GM23338 (cell line): ENCODE data around the gene FAM217A.

Experiments
- CREB1 ChIP-seq: fragments of 250-450 bp; sonication (Bioruptor Pico); IDR thresholded peaks from 2 replicates; pipeline ENCODE4 v1.5.0; 2020; ENCODE audit warnings: low read depth, mild to moderate bottlenecking, moderate library complexity
- CTCF ChIP-seq, 2 experiments: fragments of 200-600 bp in 1 of 2; sonication (generic) in 1 of 2; conservative IDR thresholded peaks; 2 replicates each; pipeline versions ENCODE4 v1.5.1 to v1.6.1; 2016 to 2017; ENCODE audit warnings: antibody characterized with exemption in 2 of 2, low read depth in 2 of 2, mild to moderate bottlenecking in 2 of 2, moderate library complexity in 1 of 2
- EZH2 ChIP-seq: fragments of 200-600 bp; sonication (generic); IDR thresholded peaks from one replicate; pipeline ENCODE4 v1.8.0; 2017; ENCODE audit warnings: antibody characterized with exemption, mild to moderate bottlenecking, low read depth; ENCODE audit not compliant: unreplicated experiment
- NANOG ChIP-seq: IDR thresholded peaks from 2 replicates; pipeline ENCODE4 v1.6.1; 2016; ENCODE audit warnings: antibody characterized with exemption, borderline replicate concordance
- POLR2AphosphoS5 ChIP-seq: IDR thresholded peaks from 2 replicates; pipeline ENCODE4 v1.6.1; 2016; ENCODE audit warnings: antibody characterized with exemption, low read depth
- REST ChIP-seq: IDR thresholded peaks from one replicate; pipeline ENCODE4 v1.6.1; 2018; ENCODE audit warnings: antibody characterized with exemption; ENCODE audit not compliant: unreplicated experiment
- ZNF331 ChIP-seq: fragments of 250-450 bp; sonication (Bioruptor Pico); IDR thresholded peaks from 2 replicates; pipeline ENCODE4 v1.5.0; 2020; ENCODE audit warnings: low read depth, mild to moderate bottlenecking, moderate library complexity

DNA sequence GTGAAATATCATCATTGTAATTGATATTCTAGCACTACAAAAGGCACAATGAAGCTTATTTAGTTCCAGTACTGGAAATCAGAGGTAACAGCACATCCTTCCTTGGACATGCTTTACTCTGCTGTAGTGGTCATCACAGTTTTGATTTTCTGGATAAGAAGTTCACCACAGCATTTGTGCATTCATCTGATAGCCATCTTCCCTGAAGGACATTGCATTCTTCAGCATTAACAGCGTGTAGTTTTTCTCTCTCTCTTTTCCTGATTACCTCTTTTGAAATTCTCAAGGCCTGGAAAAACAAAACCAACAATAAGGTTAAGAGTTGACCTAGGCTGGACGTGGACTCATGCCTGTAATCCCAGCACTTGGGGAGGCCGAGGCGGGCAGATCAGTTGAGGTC lies 36.8 kb upstream of the FAM217A start:
- TF ChIP-seq REST (no peak), CTCF (conservative IDR thresholded peaks at IDR 0.05; ENCODE audit: low read depth in 2 of 2) (no peak), POLR2AphosphoS5 (no peak), EZH2 (no peak), CREB1 (no peak), ZNF331 (CRISPR knock-in tag) (no peak), NANOG (no peak)
